A673 (cell line): ENCODE data around the gene ZNF678.

ENCODE experiments used
- CTCF ChIP-seq: fragments of 300-800, 200-600 bp; sonication (generic); conservative IDR thresholded peaks from 2 replicates; pipeline ENCODE4 v1.5.1; 2017; ENCODE audit warnings: low read depth, mild to moderate bottlenecking, antibody characterized with exemption, low read length, moderate library complexity, mixed read lengths
- EZH2 ChIP-seq: fragments of 200-600 bp; sonication (generic); IDR thresholded peaks from 2 replicates; pipeline ENCODE4 v1.6.1; 2017; ENCODE audit warnings: borderline replicate concordance, low read depth, mild to moderate bottlenecking, mixed read lengths, antibody characterized with exemption, low read length; ENCODE audit not compliant: poor library complexity, severe bottlenecking

GRCh38 chr1:227540170-227541098 lies 22.9 kb upstream of the ZNF678 start:
- TF ChIP-seq EZH2 (no peak), CTCF (no peak)
